Transverse colon (tissue), 4 donors: ENCODE measurements around the gene KIF5A. TPM values are rescaled to one million over a fixed set of nuclear protein-coding genes. Genes with fewer than 3 reads are reported as not detected.
A peak's percentile ranks its signal among the peaks of the same experiment; 100 is the strongest.
"Not testable (repeated sequence)": the region's sequence is repeated elsewhere in the genome, so short reads cannot be mapped to it uniquely, and the experiment has no call there.

Experiments used
- DNase-seq: peaks from one replicate; pipeline ENCODE4 v3.0.0-alpha.2; 2019
- H3K27ac ChIP-seq, 4 donors: fragments of 200-600 bp; sonication (generic); 2 replicates each; pipeline ENCODE4 v1.5.1; 2016 to 2018; ENCODE audit warnings: inconsistent platforms in 4 of 4
- H3K27me3 ChIP-seq: fragments of 200-600 bp; sonication (generic); 2 replicates; pipeline ENCODE4 v1.5.1; 2017; ENCODE audit warnings: inconsistent platforms
- H3K36me3 ChIP-seq, 4 donors: fragments of 200-600 bp; sonication (generic); 2 replicates each; pipeline ENCODE4 v1.5.1; 2017 to 2019; ENCODE audit warnings: inconsistent platforms in 4 of 4
- H3K4me1 ChIP-seq, 4 donors: fragments of 200-600 bp; sonication (generic); 2 replicates each; pipeline ENCODE4 v1.5.1; 2017 to 2020; ENCODE audit warnings: inconsistent platforms in 4 of 4
- H3K4me3 ChIP-seq, 4 donors: fragments of 200-600 bp; sonication (generic); 1 replicate in 1 of 4; 2 replicates in 3 of 4; pipeline versions ENCODE4 v1.5.1 to v1.6.1; 2017 to 2019; ENCODE audit warnings: inconsistent platforms in 4 of 4
- H3K9me3 ChIP-seq, 2 donors: fragments of 200-600 bp; sonication (generic); 2 replicates each; pipeline ENCODE4 v1.5.1; 2017 to 2019; ENCODE audit warnings: inconsistent platforms in 2 of 2
- EP300 ChIP-seq: sonication (generic); formaldehyde crosslinking; IDR thresholded peaks from one replicate; pipeline ENCODE4 v1.6.1; 2017; ENCODE audit warnings: antibody characterized with exemption, low read depth
- POLR2A ChIP-seq: fragments of 450-650 bp; IDR thresholded peaks from one replicate; pipeline ENCODE4 v1.6.1; 2016; ENCODE audit warnings: antibody characterized with exemption, mild to moderate bottlenecking, moderate library complexity
- POLR2AphosphoS5 ChIP-seq, 3 donors: sonication (generic); formaldehyde crosslinking; IDR thresholded peaks; one replicate each; pipeline ENCODE4 v1.6.1; 2016; ENCODE audit warnings: antibody characterized with exemption in 3 of 3
- WGBS, 2 donors: methylation state at CpG; one replicate each; pipeline ENCODE4 v1.1.5; 2018; ENCODE audit warnings: low coverage in 1 of 2; 5-methylcytosine and 5-hydroxymethylcytosine counted together
- in situ Hi-C, 4 donors: fragments of 200-750 bp; cut with MboI; loops; one replicate each; pipeline versions ENCODE4 v1.15.0 to v1.15.1; 2017; ENCODE audit warnings: low sequenced_read_pairs in 3 of 4, low pct_ligation_motif_present in 1 of 4, low pct_unique_long_range_greater_than_20kb in 1 of 4
- intact Hi-C: fragments of 100-400 bp; cut with DNase I; formaldehyde crosslinking; loops from one replicate; pipeline ENCODE4 v1.15.1; 2023; ENCODE audit warnings: low total_unique reads
- total RNA-seq, 4 donors: library from RNA; depleted of rRNA; stranded (reverse); fragments of >200 nt; gene quantifications; one replicate each; pipeline ENCODE4 v1.1.0, GENCODE V29; 2016
- TF ChIP-seq, protein P1 (sequence below), 5 experiments: fragments of 200-600 bp in 3 of 5; fragments of 450-650 bp in 2 of 5; sonication (generic) in 3 of 5; IDR thresholded peaks; 1 replicate in 2 of 5; 2 replicates in 3 of 5; pipeline ENCODE4 v1.5.1; 2016 to 2017; ENCODE audit warnings: antibody characterized with exemption in 5 of 5, inconsistent platforms in 3 of 5, mild to moderate bottlenecking in 2 of 5, moderate library complexity in 1 of 5

KIF5A gene
- total RNA-seq, 4 donors from 2014 or later, result 1.3 to 6.2 (median 1.6) TPM

DNA sequence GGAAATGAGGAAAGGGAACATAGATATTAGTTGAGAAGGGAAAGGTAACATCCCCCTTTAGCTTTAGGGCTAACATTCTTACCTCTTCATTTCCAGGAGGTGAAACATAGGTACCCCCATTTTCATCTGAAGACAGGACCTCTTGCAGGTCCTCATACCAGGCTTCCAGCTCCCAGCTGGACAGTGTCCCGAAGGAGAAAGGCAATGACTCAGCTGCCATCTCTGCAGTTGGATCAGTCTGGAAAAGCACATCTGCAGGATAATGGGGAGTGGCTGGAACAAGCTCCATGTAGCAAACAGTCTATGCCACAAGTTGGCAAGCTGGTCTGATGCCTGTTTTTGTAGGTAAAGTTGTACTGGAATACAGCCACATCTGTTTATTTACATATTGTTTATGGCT, 32.7 kb upstream of the KIF5A start:
- in situ Hi-C loops (no loop called here), intact Hi-C loops (no loop called here)
- Histone ChIP-seq H3K27me3 (no peaks in the 10 kb centered on the region), H3K36me3 (peaks cover 0 to 38% (median 15%) of the 10 kb centered on the region in 4 donors), H3K4me1 (peaks cover 30 to 42% (median 35%) of the 10 kb centered on the region in 4 donors), H3K27ac (peak overlapping the region in 3 of 4 donors; percentile 97 to 100 (median 98)), H3K9me3 (no peaks in the 10 kb centered on the region), H3K4me3 (no peak overlapping the region)
- WGBS, 2 donors, result 53% methylated on average over 1 of the region's 1 CpG; no CpG with 5 or more reads in 1 of the 2 donors
- TF ChIP-seq EP300 (no peak), POLR2AphosphoS5 (IDR thresholded peaks at IDR 0.05) (no peak), POLR2A (no peak)
- TF ChIP-seq, protein P1, sequence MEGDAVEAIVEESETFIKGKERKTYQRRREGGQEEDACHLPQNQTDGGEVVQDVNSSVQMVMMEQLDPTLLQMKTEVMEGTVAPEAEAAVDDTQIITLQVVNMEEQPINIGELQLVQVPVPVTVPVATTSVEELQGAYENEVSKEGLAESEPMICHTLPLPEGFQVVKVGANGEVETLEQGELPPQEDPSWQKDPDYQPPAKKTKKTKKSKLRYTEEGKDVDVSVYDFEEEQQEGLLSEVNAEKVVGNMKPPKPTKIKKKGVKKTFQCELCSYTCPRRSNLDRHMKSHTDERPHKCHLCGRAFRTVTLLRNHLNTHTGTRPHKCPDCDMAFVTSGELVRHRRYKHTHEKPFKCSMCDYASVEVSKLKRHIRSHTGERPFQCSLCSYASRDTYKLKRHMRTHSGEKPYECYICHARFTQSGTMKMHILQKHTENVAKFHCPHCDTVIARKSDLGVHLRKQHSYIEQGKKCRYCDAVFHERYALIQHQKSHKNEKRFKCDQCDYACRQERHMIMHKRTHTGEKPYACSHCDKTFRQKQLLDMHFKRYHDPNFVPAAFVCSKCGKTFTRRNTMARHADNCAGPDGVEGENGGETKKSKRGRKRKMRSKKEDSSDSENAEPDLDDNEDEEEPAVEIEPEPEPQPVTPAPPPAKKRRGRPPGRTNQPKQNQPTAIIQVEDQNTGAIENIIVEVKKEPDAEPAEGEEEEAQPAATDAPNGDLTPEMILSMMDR (IDR thresholded peaks at IDR 0.05), result no peak
- DNase-seq, result no peak

- in situ Hi-C loops, DNase-seq, H3K27me3 ChIP-seq, H3K4me3 ChIP-seq, H3K9me3 ChIP-seq, intact Hi-C loops: not testable (repeated sequence)
- WGBS, 2 donors, result 87 to 95% methylated on average over 8 to 10 of the region's 10 CpGs
- Histone ChIP-seq H3K36me3 (peaks cover 0 to 34% (median 12%) of the 10 kb centered on the region in 4 donors), H3K4me1 (peaks cover 30 to 42% (median 36%) of the 10 kb centered on the region in 4 donors), H3K27ac (peak overlapping the region; percentile 97 to 100 (median 98))
These were observed 32.1 kb upstream of the KIF5A start for GRCh38 chr12:57517718-57518117.

- in situ Hi-C loops (no loop called here), intact Hi-C loops (no loop called here)
- Histone ChIP-seq H3K9me3 (no peaks in the 10 kb centered on the region), H3K27ac (peak overlapping the region; percentile 97 to 100 (median 98)), H3K4me3 (peak overlapping the region in 2 of 4 donors; percentile 67 to 76), H3K27me3 (no peaks in the 10 kb centered on the region), H3K4me1 (peaks cover 30 to 44% (median 38%) of the 10 kb centered on the region in 4 donors), H3K36me3 (peaks cover 0 to 32% (median 10%) of the 10 kb centered on the region in 4 donors)
- no peak for DNase-seq
- WGBS, 2 donors, result 86 to 89% methylated on average over 3 to 8 of the region's 8 CpGs
- TF ChIP-seq, protein P1 (IDR thresholded peaks at IDR 0.05), result no peak
- no peak for TF ChIP-seq EP300
- TF ChIP-seq POLR2A, result no peak
- no peak for TF ChIP-seq POLR2AphosphoS5 (IDR thresholded peaks at IDR 0.05)
These were observed 31.5 kb upstream of the KIF5A start for GRCh38 chr12:57518176-57518919.

DNA sequence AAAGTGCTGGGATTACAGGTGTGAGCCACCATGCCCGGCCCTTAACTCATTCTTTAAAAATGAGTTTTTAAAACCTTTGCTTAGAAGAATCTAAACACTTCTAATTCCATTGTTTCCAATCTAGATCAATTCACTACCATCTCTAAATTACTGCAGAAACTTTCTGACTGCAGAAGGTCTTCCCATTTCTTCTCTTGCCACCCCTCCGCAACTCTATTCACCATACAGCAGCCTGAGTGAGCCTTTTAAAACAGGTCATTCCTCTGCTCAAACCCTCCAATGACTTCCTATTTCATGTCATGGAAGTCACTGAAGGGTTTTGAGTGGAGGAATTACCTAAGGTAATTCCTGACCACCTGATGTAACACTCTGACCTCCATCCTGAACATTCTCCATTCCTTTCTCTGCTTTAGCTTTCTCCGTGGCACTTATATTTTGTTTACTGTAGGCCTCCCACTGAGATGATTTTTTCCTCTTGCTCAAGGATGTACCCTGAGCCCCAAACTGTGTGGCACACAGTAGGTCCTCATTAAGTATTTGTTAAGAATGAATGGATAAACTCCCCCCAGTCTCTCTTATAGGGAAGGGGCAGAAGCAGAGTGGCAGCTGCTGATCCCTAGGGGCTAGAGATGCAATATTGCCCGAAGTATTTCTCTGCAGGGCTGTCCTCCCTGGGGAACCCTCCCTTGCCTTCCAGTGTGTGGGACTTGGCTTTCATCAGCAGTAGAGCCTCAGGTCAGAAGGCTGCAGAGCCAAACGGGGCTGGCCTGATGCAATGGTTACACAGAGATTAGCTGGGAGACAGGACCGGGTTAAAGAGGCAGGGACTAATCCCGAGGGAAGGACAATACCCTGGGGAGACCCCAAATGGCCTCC, 30.7 kb upstream of the KIF5A start:
- TF ChIP-seq POLR2A (no peak), POLR2AphosphoS5 (IDR thresholded peaks at IDR 0.05) (no peak), EP300 (no peak)
- TF ChIP-seq, protein P1 (IDR thresholded peaks at IDR 0.05), result no peak
- H3K36me3 ChIP-seq, result peaks cover 0 to 32% (median 10%) of the 10 kb centered on the region in 4 donors
- peaks cover 35 to 52% (median 46%) of the 10 kb centered on the region in 4 donors for H3K4me1 ChIP-seq
- in situ Hi-C loops (no loop called here), intact Hi-C loops (no loop called here)
- 31 to 86% methylated on average over 2 to 6 of the region's 7 CpGs for WGBS, 2 donors
- H3K27me3 ChIP-seq, result no peaks in the 10 kb centered on the region
- H3K9me3 ChIP-seq, result no peaks in the 10 kb centered on the region
- peak overlapping the region; percentile 97 to 100 (median 98) for H3K27ac ChIP-seq
- peak; percentile 23 for DNase-seq
- peak overlapping the region; percentile 60 to 88 (median 72) for H3K4me3 ChIP-seq
